Fibroblast of skin of scalp (primary cell): Measurements from ENCODE around the gene DYNLT2.

Experiments used
- DNase-seq: peaks from one replicate; pipeline ENCODE4 v3.0.0-alpha.2; 2013

DYNLT2 gene

DNA sequence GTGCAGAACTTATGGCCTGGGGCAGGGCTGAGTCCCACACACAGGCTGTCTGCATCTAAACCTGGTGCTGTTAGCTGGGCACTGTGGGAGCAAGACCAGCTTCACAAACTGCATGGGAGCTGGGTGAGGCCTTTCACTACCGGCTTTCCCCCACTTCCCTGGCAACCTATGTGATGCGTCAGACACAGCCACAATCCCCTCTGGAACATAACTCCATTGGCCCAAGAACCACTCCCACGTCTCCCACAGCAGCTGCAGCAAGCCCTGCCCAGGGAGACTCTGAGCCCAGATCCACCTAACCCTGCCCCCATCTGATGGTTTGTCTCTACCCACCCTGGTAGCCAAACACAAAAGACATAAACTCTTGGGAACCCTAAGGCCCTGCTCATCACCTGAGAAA, 58.9 kb downstream of the DYNLT2 start:
- no peak for DNase-seq

- no peak for DNase-seq
These were observed 60.1 kb downstream of the DYNLT2 start for GRCh38 chr6:169691260-169691659.
